ENCODE data around the gene FAM89B.
"Not testable (repeated sequence)": the region's sequence is repeated elsewhere in the genome, so short reads cannot be mapped to it uniquely, and the experiment has no call there.

Gene FAM89B

DNA sequence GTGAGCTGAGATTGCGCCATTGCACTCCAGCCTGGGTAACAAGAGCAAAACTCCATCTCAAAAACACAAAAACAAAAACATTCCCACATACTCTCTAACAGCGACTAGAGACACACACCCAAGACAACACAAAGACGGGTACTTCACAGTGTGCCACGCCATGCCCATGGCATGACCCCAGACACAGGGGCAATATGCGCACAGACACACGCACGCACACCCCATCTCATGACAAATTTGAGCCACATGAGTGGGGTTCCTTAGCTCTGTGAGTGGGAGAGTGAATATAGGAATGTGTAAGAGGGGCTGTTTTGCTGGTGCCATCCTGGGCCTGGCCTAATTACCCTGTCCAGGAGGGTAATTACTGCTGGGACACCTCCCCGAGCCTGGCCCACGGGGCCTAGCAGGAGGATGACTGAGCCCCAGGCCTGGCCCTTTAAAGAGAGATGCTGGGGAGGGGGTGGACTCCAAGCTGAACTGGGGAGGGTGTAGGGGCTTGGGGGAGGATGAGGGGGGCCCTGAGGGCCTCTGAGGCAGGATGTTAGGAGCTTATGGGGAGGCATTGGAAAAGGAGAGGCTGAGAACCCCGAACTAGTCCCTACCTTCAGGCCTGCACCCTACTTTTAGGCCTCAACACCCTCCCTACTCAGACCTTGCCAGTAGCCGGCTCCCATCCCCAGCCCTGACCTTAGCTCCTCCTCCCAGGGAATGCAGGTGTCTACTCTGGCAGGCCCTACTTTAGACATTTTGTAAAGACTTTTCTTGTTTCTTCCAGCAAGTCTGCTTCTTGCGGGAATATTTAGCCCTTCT is 15.7 kb upstream of the FAM89B start:
- no peak for DNase-seq (ENCODE audit: low read depth in 3 of 3)

DNA sequence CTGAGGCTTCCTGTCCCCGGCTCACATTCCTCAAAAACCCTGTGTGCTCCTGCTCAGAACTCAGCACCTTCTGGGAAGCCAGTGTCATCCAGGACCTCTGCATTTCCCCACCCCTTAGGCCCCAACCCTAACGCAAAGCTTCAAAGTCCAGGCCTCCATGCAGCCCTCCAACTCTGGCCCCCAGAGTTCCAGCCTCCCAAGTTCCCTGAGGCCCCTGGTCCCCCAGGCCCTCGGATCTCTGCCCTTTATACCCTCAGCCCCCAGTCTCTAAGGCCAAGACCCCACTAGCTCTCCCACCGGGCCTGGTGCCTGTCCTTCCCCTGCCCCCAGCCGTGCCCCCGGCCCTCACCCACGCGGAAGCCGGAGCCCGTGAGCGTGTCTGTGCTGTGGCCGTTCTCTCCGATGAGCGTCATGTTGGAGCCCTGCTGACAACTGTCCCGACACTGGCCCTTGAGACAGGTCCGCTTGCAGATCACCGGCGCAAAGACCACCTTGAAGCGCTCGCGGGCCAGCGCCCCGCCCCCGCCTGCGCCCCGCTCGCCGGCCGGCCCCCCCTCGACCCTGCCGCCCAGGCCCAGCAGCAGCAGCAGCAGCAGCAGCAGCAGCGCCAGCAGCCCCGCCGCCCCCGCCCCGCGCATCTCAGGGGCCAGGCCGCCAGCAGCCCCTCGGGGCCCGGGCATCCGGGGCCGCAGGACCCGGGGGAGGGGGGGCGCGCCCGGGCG is 14.9 kb upstream of the FAM89B start:
- no peak for DNase-seq (ENCODE audit: low read depth in 3 of 3)

DNA sequence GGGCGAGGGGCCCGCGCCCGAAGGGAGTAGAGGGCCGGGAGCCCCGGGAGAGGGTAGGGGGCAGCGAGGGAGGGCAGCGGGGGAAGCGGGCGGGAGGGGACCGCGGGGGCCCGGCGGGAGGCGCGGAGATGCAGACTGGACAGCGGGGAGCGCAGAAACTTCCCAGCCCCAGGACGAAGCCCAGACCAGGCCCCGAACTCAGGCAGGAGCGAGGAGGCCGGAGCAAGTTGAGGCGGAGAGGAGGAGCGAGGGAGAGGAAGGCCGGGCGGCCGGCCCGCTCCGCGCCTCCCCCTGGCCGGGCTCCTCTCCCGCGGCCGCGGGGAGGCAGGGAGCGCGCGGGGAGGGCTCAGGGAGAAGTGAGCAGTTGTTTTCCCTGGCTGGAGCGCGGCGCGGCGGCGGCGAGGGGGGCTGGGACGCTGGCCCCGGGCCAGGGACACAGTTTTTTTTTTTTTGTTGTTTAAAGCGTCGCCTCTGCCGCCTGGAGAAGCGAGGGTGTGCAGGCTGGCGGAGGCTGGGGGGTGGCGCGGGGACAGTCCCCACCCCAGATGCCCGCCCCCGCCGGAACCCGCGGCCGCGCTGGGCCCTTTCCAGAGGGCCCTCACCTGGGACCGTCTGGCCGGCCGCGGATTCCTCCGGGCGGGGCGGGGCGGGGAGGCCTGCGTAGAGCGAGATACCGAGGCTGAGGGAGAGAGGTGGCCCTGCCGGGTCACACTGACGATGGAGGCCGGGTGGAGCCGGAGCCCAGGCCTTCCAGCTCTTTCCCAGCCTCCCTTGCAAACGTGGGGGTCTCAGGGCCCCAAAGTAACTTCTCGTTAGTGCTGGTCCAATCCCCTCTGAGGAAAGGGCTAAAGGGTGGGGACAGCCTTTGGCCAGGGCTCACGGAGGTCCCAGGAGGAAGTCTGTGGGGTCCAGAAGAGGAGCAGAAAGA is 14.1 kb upstream of the FAM89B start, which contains the start of gene LTBP3:
LTBP3 (minus strand) TSS at position 358 of the 928 bp plus-strand sequence. CDS start 400 bp downstream, outside the sequence.
- no peak for DNase-seq (ENCODE audit: low read depth in 3 of 3)

DNA sequence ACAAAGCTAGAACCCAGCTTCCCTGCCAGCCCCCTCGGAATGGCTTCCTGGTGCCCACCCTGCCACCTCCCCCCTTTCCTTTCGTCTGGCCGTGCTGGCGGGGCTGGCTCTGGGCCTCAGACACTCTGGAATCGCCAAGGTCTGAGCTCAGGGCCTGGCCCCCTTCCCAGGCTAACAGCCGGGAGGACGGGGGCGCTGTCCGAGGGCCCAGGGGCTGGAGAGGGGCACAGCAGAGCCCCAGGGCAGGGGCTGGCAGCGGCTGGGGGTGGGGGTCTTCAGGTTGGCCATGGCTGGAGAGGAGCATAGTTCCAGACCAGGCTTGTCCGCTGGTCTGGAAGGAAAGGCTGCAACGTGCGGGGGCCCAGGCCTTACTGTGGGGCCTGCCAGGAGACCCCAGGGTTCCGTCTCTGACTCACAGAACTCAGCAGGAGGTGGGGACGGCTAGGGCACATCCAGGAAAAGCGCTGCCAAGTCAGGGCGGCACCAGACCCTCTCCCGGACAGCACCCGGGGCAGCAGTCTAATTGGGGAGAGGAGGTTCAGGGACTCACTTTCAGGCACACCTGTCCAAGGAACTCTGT is 13.3 kb upstream of the FAM89B start:
- no peak for DNase-seq (ENCODE audit: low read depth in 3 of 3)

DNA sequence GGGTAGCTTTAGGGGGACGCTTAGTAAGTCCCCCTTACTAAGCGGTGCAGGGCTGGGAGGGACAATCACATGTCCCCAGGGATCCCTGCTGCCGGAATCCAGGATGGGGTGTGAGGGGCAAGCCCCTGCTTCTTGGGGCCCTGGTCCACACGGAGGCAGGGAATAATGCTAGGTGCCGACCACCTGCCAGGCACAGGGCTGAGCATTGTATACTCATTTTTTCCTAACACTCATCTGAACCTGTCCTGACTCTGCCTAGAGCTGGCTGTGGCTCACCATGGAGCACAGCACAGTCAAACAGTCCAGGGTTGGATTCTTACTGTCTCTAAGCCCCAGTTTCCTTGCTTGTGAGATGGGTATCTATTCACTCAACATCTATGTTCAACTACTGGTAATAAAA is 12.8 kb upstream of the FAM89B start:
- DNase-seq (ENCODE audit: low read depth in 3 of 3), result no peak

DNA sequence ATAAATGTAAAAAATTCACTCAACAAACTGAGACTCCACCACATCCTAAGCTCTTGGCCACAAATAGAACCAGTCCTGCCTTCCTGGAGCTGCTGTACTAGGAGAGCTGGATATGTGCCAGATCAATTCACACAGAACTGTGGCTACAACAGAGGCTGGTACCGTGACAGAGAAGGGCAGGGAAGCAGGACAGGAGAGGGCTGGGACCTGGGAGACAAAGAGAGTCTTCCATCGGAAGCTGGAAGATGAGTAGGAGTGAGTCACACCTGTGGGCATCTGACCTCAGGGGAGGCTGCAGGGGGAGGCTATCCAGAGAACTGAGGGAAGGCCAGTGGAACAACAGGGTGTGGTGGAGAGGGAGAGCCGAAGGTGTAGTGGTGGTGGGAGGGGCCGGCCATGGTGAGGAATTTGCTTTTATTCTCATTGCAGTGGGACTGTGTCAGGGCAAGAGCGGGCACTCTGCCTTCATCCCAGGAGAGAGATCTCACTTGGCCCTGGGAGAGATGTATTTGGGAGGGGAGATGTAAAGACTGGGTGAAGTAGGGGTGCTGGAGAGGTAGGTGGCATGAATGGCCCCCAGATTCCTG is 12.3 kb upstream of the FAM89B start:
- no peak for DNase-seq (ENCODE audit: low read depth in 3 of 3)

DNA sequence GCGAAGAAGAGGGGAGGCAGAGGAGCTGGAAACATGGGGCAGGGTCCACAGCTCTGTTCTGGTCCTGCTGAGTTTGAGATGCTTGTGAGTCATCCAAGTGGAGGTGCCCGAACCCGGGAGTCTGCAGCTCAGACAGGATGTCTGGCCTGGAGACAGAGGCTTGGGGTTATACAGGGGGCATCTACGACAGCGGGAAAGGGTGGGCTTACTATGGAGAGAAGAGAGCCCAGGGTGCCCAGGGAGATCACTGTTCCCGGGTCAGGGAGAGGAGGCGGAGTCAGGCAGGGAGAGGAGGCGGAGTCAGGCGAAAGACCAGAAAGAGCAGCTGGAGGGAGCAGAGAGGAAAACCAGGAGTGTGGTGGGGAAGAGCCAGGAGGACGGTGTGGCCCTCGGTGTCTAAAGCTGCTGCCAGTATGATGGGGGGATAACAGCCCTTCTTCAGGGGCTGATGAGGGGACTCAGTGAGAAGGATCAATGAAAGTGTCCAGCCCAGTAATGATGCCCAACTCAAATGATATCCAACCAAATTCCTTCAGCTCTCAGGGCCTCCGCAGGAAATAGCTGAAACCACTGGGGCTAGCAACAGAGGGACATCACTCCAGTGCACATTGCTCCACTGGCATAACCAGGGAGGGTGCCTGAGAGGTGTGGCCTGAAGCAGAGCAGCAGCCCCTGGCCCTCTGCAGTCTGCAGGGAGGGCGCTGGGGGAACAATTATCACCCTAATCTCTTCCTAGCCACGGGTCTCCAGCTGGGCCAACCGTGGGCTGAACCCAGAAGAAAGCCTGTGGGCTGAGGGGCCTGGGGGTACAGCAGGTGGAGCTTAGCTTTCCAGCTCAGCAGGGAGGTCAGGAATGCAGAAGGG is 11.6 kb upstream of the FAM89B start:
- DNase-seq (ENCODE audit: low read depth in 3 of 3), result no peak

DNA sequence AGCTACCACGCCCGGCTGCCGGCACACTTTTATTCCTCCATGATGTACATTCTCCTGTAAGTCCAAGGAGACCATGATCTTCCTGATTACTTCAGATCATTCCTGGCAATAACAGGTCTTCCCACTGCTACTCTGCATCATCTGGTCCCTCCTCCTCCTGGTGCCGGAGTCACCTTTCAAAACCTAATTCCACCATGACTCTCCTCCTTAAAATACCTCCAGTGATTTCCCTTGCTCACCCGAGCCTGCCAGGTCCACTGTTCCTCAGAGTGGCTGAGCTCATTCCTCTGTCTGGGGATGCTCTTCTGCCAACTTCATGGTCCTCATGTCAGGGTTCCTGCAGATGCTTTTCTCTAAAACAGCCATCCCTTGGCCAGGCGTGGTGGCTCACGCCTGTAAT is 10.3 kb upstream of the FAM89B start:
- no peak for DNase-seq (ENCODE audit: low read depth in 3 of 3)

DNA sequence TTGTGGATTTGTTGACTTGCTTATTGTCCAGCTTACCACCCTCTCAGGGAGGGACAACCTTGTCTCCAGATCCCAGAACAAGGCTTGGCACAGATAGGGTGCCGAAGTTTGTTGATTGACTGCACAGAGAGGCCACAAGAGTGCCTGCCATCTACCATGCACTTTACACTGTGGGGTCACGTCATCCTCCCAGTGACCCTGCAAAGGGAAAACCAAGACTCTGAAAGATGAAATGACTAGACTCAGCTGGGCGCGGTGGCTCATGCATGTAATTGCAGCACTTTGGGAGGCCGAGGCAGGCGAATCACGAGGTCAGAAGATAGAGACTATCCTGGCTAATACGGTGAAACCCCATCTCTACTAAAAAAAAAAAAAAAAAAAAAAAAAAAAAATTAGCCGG is 9.6 kb upstream of the FAM89B start:
- DNase-seq (ENCODE audit: low read depth in 3 of 3), result no peak

DNA sequence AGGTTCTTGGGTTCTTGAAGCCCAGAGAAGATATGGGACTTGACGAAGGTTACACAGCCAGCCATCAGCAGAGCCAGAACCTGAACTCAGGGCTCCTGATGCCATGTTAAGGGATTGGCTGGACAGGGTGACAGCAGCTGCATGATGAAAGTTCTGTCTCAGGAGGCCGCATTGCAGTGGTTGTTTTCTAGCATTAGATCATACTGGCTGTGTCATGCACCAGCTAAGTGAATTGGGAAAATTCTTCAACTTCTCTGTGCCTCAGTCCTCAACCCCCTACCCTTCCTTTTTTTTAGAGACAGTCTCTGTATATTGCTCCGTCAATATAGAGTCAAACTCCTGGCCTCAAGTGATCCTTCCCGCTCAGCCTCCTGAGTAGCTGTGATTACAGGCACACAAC is 8.7 kb upstream of the FAM89B start:
- DNase-seq (ENCODE audit: low read depth in 3 of 3), result no peak

DNA sequence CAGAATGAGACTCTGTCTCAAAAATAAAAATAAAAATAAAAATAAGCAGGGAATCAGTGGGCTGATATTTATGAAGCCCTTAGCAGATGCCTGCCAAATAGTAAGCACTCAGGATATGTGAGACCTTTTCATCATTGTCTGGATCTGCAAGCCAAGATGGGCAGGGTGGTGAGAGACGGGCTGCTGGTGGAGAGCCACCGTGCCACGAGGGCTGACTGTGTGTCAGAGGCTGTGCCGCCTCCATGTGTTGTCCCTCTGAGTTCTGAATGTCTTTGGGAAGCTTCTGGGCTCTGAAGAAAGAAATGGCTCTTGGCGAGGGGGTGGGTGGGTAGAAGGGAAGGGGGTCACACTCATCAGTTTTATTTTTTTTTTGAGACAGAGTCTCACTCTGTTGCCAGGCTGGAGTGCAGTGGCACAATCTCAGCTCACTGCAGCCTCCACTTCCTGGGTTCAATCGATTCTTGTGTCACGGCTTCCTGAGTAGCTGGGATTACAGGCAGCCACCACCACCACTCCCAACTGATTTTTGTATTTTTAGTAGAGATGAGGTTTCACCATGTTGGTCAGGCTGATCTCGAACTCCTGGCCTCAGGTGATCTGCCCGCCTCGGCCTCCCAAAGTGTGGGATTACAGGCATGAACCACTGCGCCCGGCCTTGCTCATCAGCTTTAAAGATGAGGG is 7.3 kb upstream of the FAM89B start:
- not testable (repeated sequence) for DNase-seq (ENCODE audit: low read depth in 3 of 3)

DNA sequence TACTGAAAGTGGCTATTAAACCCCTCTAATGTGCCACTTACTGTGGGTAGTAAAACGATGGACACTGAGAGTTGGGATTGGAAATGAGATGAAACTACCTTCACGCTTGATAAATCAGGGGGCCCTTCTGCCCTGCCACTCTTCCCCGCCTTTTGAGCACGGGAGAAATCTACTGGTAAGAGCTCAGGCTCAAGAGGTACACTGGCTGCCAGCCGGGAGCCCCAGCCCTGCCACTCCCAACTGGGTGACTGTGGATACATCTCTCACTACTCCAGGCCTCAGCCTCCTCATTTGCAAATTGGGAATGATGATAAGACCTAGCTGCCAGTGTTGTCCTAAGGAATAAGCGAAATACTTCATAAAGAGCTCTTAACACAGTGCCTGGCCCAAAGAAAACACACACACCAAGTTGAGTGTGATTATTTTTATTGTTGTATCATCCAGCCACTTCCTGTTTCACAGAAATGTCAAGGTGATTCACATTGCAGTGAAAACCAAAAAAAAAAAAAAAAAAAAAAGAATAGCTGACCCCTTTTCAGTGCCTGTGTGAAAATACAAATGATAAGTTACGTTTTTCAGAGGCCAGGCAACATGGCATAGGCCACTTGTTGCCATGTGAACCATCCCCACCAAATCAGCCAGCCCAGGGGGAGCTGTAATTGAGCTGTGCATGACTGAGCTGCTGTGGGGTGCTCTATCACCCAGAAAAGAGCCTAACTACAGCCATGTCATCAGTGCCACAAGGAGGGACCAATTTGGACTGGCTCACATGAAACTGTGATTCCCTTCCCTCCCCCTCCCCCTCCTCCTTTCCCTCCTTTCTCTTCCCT is 6.5 kb upstream of the FAM89B start:
- DNase-seq (ENCODE audit: low read depth in 3 of 3), result no peak

DNA sequence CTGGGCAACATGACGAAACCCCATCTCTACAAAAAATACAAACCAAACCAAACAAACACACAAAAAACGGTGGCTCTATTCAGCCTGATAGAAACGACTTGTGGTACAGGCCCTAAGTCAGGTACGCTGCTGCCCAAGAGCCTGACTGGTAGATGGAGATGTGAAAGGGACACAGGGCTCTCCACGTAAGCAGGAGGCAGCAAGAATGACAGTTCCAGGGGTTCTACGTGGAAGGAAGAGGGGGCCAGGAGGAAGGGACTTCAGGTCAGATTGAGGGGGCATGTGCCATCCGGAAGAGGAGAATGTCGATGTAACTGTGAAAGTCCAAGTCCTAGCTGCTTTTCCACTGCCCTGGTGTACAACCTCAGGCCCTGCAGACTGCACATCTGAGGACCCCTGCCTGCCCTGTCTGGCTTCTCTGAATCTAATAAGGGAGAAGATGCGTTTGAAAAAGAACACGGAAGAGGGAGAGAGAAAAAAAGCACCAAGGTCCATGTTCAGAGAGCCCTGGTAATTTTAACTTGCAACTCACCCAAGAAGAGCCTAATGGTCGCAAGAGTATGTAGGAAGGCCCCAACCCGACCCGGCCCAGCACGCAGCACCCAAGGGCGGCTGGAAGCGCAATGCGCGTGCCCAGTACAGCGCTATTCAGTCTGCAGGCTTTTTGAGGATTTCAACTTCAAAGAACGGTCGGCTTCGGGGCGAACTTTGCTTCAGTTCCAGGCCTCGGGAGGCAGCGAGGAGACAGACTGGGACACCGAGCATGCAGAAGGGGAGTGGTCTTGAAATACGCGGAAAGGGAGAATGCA is 3.0 kb upstream of the FAM89B start:
- no peak for DNase-seq (ENCODE audit: low read depth in 3 of 3)

DNA sequence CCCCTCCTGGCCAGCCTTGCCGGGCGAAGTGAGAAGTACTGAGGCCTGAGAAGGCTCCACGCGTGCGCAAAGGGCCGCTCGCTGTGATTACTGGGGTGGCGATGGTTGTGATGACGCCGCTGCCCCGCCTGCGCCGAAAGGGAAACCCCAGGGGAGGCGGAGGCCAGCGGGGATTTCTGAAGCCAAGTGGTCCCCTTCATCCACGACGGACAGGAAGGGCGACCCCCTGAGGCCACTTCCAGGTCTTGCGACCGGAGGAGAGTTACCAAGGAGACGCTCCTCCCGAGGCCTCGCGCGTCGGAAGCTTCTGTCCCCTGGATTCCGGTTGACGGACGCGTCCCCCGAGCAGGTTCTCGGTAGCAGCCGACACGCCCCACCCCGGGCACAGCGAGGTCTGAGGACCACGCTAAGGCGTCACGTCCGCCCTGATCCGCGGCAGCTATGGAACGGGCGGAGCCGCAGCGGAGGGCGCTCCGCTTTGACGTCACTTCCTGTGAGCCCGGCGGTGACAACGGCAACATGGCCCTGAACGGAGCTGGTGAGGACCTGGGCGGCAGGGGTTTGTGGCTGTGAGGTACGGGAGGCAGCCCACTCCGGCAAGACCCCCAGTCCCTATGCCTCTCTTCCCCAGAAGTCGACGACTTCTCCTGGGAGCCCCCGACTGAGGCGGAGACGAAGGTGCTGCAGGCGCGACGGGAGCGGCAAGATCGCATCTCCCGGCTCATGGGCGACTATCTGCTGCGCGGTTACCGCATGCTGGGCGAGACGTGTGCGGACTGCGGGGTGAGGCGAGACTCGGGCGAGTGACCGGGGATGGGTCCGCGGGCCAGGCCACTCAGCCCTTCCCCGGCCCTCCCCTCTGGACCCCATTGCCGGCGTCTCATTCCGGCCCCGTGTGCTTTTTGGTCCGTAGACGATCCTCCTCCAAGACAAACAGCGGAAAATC is 2.1 kb upstream of the FAM89B start, which contains the start of gene ZNRD2:
ZNRD2 (plus strand) TSS at position 505 of the 946 bp plus-strand sequence; CDS start at position 520, 15 bp downstream.
- peak; percentile 98 to 99 (median 98) for DNase-seq (ENCODE audit: low read depth in 3 of 3)

DNA sequence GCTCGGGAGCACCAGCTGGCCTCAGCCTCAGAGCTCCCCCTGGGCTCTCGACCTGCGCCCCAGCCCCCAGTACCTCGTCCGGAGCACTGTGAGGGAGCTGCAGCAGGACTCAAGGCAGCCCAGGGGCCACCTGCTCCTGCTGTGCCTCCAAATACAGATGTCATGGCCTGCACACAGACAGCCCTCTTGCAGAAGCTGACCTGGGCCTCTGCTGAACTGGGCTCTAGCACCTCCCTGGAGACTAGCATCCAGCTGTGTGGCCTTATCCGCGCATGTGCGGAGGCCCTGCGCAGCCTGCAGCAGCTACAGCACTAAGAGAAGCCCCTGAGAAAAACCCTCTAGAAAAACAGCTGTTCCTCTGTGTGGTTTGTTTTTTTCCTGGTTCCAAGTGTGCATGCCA is 918 bp upstream of the FAM89B start:
- no peak for DNase-seq (ENCODE audit: low read depth in 3 of 3)

DNA sequence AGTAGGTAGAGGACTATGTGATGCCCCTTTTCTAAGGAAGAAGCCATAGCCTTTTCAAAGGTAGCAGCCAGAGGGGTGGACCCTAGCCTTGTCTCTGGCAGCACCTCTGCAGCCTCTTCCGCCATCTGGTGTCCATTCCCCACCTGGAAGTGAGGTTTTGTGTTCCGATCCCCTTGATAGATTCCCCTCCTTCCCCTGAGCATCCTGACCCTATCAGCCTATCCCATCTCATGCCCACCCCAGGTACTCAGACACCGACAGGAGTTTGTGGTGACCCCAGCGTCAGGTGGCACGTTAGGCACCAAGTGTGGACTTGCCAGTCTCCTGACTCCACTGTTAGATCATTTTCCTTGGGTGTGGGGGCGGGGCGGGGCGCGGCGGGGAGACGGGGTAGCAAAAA is 398 bp upstream of the FAM89B start:
- DNase-seq (ENCODE audit: low read depth in 3 of 3), result no peak

Measured in stimulated activated CD4-positive, alpha-beta T cell treated with anti-CD3 and anti-CD28 coated beads, TNF-alpha, amount 100 ng/mL, for 48 hours (primary cell).